Measurements from ENCODE around the gene MYO1C. TPM values are rescaled to one million over a fixed set of nuclear protein-coding genes. Genes with fewer than 3 reads are reported as not detected.
"Not testable (repeated sequence)": the region's sequence is repeated elsewhere in the genome, so short reads cannot be mapped to it uniquely, and the experiment has no call there.

Gene MYO1C
- total RNA-seq (2014; rRNA removed; shearing (Covaris generic)), result 53.1 and 53.4 TPM in 2 replicates

- no peak for DNase-seq (ENCODE audit: low spot score)
Observed at GRCh38 chr17:1492249-1493206, at the start of gene MYO1C. Gene MYO1C (minus strand): TSS chr17:1492686. CDS start chr17:1492487, 199 bp downstream.

- DNase-seq (ENCODE audit: low spot score), result no peak
Observed at GRCh38 chr17:1541367-1541904, 49.0 kb upstream of the MYO1C start.

- DNase-seq (ENCODE audit: low spot score), result no peak
Observed at GRCh38 chr17:1539811-1540210, 47.3 kb upstream of the MYO1C start.

- no peak for DNase-seq (ENCODE audit: low spot score)
Observed at GRCh38 chr17:1535737-1536136, 43.3 kb upstream of the MYO1C start.

GRCh38 chr17:1533661-1534325, 41.3 kb upstream of the MYO1C start:
- DNase-seq (ENCODE audit: low spot score), result no peak

GRCh38 chr17:1532836-1533602, 40.5 kb upstream of the MYO1C start:
- DNase-seq (ENCODE audit: low spot score), result no peak

GRCh38 chr17:1529863-1530262, 37.4 kb upstream of the MYO1C start:
- no peak for DNase-seq (ENCODE audit: low spot score)

- DNase-seq (ENCODE audit: low spot score), result not testable (repeated sequence)
Observed at GRCh38 chr17:1526876-1527275, 34.4 kb upstream of the MYO1C start.

- DNase-seq (ENCODE audit: low spot score), result no peak
Observed at GRCh38 chr17:1522626-1523025, 30.1 kb upstream of the MYO1C start.

- DNase-seq (ENCODE audit: low spot score), result no peak
Observed at GRCh38 chr17:1521086-1521640, 28.7 kb upstream of the MYO1C start.

GRCh38 chr17:1519678-1520077, 27.2 kb upstream of the MYO1C start:
- no peak for DNase-seq (ENCODE audit: low spot score)

GRCh38 chr17:1518410-1518809, 25.9 kb upstream of the MYO1C start:
- DNase-seq (ENCODE audit: low spot score), result no peak

- DNase-seq (ENCODE audit: low spot score), result peak; percentile 99
Observed at GRCh38 chr17:1516388-1517161, 24.1 kb upstream of the MYO1C start, which contains the start of gene INPP5K. Gene INPP5K (minus strand): TSS chr17:1516612. CDS start chr17:1516499, 113 bp downstream.

GRCh38 chr17:1515640-1516387, 23.3 kb upstream of the MYO1C start:
- DNase-seq (ENCODE audit: low spot score), result peak; percentile 91

GRCh38 chr17:1512351-1512750, 19.9 kb upstream of the MYO1C start:
- DNase-seq (ENCODE audit: low spot score), result no peak

GRCh38 chr17:1511756-1512321, 19.4 kb upstream of the MYO1C start:
- DNase-seq (ENCODE audit: low spot score), result no peak

- no peak for DNase-seq (ENCODE audit: low spot score)
Observed at GRCh38 chr17:1511290-1511689, 18.8 kb upstream of the MYO1C start.

- no peak for DNase-seq (ENCODE audit: low spot score)
Observed at GRCh38 chr17:1509290-1509881, 16.9 kb upstream of the MYO1C start.

- not testable (repeated sequence) for DNase-seq (ENCODE audit: low spot score)
Observed at GRCh38 chr17:1508709-1509108, 16.2 kb upstream of the MYO1C start.
